Neutrophil (primary cell): ENCODE data around the gene AMHR2.
"Not testable (repeated sequence)": the region's sequence is repeated elsewhere in the genome, so short reads cannot be mapped to it uniquely, and the experiment has no call there.

ENCODE experiments used
- H3K27ac ChIP-seq: fragments of 200-600 bp; sonication (generic); 2 replicates; pipeline ENCODE4 v1.5.1; 2016; ENCODE audit warnings: mild to moderate bottlenecking, moderate library complexity
- H3K27me3 ChIP-seq: fragments of 200-600 bp; sonication (generic); 2 replicates; pipeline ENCODE4 v1.6.0; 2016; ENCODE audit warnings: mild to moderate bottlenecking
- H3K36me3 ChIP-seq: fragments of 200-600 bp; sonication (generic); 2 replicates; pipeline ENCODE4 v1.5.1; 2017
- H3K4me1 ChIP-seq, 2 experiments: fragments of 200-600 bp in 1 of 2; sonication (generic) in 1 of 2; 1 replicate in 1 of 2; 2 replicates in 1 of 2; pipeline versions ENCODE4 v1.5.1 to v1.6.1; 2013 to 2016; ENCODE audit warnings: low read depth in 1 of 2, low read length in 1 of 2, mild to moderate bottlenecking in 1 of 2, moderate library complexity in 1 of 2; ENCODE audit not compliant: control insufficient read depth in 1 of 2, insufficient read depth in 1 of 2
- H3K4me3 ChIP-seq, 2 experiments: fragments of 200-600 bp in 1 of 2; sonication (generic) in 1 of 2; 1 replicate in 1 of 2; 2 replicates in 1 of 2; pipeline ENCODE4 v1.5.1; 2013 to 2016; ENCODE audit warnings: low read depth in 1 of 2, low read length in 1 of 2, mild to moderate bottlenecking in 1 of 2, moderate library complexity in 1 of 2
- H3K9me3 ChIP-seq: fragments of 200-600 bp; sonication (generic); 2 replicates; pipeline ENCODE4 v1.5.1; 2016
- CTCF ChIP-seq: fragments of 200-600 bp; sonication (generic); IDR thresholded peaks from 2 replicates; pipeline ENCODE4 v1.5.1; 2016; ENCODE audit warnings: antibody characterized with exemption

AMHR2 gene

GRCh38 chr12:53423597-53423996, at the start of gene AMHR2:
TSS of gene AMHR2 (plus strand) at chr12:53423855. CDS start at chr12:53423935, 80 bp downstream.
- Histone ChIP-seq H3K4me1 (peaks cover 4 to 6% of the 10 kb centered on the region in 2 experiments), H3K9me3 (no peaks in the 10 kb centered on the region), H3K27ac (no peak within 1 kb of the TSS), H3K4me3 (no peak within 1 kb of the TSS), H3K27me3 (no peaks in the 10 kb centered on the region), H3K36me3 (no peaks in the 10 kb centered on the region)
- TF ChIP-seq CTCF: no peak

GRCh38 chr12:53374277-53374676, 49.4 kb upstream of the AMHR2 start:
- Histone ChIP-seq H3K4me1 (peaks cover 55 to 62% of the 10 kb centered on the region in 2 experiments), H3K4me3 (peak overlapping the region in 1 of 2 experiments; percentile 6), H3K27ac (peak overlapping the region; percentile 98)
- not testable (repeated sequence) for H3K27me3 ChIP-seq, H3K36me3 ChIP-seq, H3K9me3 ChIP-seq

- Histone ChIP-seq H3K9me3 (no peaks in the 10 kb centered on the region), H3K4me3 (no peak overlapping the region), H3K4me1 (peaks cover 45 to 48% of the 10 kb centered on the region in 2 experiments), H3K36me3 (peaks cover 3% of the 10 kb centered on the region), H3K27ac (no peak overlapping the region), H3K27me3 (no peaks in the 10 kb centered on the region)
- no peak for TF ChIP-seq CTCF
Observed at GRCh38 chr12:53376747-53377146, 46.9 kb upstream of the AMHR2 start.

- no peaks in the 10 kb centered on the region for H3K27me3 ChIP-seq
- peak overlapping the region; percentile 100 for H3K27ac ChIP-seq
- peaks cover 47 to 49% of the 10 kb centered on the region in 2 experiments for H3K4me1 ChIP-seq
- H3K9me3 ChIP-seq: no peaks in the 10 kb centered on the region
- no peak overlapping the region for H3K4me3 ChIP-seq
- TF ChIP-seq CTCF: no peak
- H3K36me3 ChIP-seq: peaks cover 17% of the 10 kb centered on the region
Observed at GRCh38 chr12:53378222-53378621, 45.4 kb upstream of the AMHR2 start.

GRCh38 chr12:53378724-53379388, 44.8 kb upstream of the AMHR2 start:
- no peak for TF ChIP-seq CTCF
- peaks cover 48 to 49% of the 10 kb centered on the region in 2 experiments for H3K4me1 ChIP-seq
- peaks cover 24% of the 10 kb centered on the region for H3K36me3 ChIP-seq
- no peaks in the 10 kb centered on the region for H3K27me3 ChIP-seq
- H3K27ac ChIP-seq: peak overlapping the region; percentile 100
- no peaks in the 10 kb centered on the region for H3K9me3 ChIP-seq
- peak overlapping the region; percentile 68 to 78 for H3K4me3 ChIP-seq

GRCh38 chr12:53379389-53380103, 44.1 kb upstream of the AMHR2 start:
- H3K4me3 ChIP-seq: peak overlapping the region; percentile 74 to 78
- H3K36me3 ChIP-seq: peaks cover 31% of the 10 kb centered on the region
- peak overlapping the region; percentile 100 for H3K27ac ChIP-seq
- H3K4me1 ChIP-seq: peaks cover 47 to 49% of the 10 kb centered on the region in 2 experiments
- no peaks in the 10 kb centered on the region for H3K27me3 ChIP-seq
- H3K9me3 ChIP-seq: no peaks in the 10 kb centered on the region
- TF ChIP-seq CTCF: no peak
